GM19351 (cell line): Measurements from ENCODE around the gene CCDC92.

Experiments
- ATAC-seq: cut with Tn5 transposase; IDR thresholded peaks from one replicate; pipeline ENCODE4 v1.9.1; 2021; ENCODE audit warnings: mild to moderate bottlenecking, moderate library complexity; ENCODE audit not compliant: unreplicated experiment

The CCDC92 gene

DNA sequence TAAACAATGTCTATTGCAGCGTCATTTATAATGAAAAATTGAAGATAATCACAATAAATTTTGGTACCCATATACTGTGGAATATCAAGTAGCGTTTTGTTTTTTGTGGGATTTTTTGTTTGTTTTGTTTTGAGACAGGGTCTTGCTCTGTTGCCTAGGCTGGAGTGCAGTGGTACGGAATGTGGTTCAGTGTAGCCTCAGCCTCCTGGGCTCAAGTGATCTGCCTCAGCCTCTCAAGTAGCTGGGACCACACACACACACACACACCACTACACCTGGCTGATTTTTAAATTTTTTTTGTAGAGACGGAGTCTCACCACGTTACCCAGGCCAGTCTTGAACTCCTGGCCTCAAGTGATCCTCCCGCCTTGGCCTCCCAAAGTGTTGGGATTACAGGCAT lies 6.9 kb upstream of the CCDC92 start:
- ATAC-seq = no peak

DNA sequence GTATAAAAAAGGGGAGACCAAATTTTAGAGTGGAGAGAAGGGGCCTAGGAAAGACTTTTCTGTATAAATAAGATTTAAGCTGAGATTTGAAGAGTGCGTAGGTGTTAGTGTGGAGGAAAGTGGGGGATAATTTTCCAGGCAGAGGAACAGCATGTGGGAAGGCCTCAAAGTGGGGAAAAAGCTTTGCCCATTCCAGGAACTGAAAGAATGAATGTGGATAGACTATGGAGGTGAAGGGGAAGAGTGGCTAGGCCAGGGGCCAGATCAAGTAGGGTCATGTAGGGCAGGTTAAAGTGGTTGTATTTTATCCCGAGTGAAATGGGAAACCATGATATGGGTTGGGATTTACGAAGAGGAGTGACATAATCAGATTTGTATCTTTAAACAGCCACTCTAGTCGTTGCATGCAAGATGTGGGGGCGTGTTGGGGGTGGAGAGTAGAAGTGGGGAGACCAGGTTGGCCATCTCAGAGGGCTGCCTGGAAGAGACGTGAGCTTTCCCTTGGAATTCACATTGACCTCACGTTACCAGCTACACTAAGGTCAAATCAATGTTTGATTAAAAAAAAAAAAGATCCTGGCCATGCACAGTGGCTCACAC lies 3.7 kb upstream of the CCDC92 start:
- ATAC-seq = no peak

DNA sequence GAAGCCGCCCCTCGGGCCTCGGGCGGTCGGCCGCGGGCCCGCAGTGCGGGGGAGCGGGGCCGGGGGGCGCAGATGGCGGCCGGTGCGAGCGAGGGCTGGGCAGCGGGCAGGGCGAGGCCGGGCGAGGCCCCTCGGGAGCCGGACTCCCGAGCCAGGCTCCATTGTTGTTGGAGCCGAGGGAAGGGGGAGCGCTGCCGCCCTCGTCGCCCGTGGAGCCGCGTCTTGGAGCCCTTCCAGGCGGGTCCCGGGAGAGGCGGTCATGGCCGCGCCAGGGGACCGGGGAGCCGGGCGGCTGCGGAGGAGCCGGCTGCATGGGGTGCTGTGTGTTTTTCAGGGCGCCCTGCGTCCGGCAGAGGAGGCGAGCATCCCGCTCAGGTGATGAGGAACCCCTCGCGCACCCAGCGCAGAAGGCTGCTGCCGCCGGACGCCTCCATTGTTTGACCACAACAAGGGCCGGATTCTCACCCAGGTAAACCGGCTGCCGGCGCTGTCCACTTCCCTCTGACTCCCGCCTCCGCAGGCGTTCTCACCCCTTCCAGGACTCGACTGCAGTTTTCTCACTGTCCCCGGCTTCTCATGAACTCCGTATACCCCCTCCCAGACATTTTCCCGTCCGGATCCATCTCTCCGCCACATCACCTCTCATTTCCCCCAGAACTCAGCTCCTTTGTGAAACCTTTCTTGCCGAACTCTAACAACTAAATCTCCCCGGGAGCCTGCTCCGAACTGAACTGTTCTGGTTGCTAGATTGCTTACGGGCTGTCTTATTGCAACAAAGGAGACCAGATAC lies 1.1 kb upstream of the CCDC92 start:
- ATAC-seq = peak; percentile 21

DNA sequence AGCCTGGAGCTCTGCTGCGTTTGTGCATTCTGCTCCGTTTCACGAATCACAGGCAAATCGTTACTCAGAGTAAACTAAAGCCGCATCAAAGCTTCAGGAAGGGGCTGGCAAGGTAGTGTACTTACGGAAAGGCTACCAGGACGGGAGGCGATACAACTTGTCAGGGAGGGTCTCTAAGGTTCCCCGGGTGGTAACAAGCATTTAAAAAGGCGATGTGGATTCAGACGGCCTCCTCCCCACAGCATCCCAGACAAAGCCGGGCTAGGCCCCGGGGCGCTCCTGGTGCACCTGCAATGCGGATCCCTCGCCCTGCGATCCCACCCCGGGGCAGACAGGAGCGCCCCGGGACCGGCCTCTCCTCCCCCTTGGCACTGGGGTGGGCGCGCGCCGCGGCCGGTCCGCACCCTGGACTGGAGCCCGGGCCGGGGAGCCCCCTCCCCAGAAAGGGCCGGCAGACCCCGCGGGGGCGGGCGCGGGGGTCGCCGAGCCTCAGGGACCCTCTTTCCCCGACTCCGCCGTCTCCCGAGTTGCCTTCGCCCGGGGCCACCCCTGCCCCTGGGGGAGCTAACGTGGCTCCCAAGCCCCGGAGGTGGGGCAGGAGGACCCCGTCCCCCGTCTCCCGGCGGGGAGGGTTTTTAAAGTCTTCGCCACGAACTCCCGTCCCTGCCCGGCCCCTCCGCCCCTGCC lies 718 bp downstream of the CCDC92 start:
- ATAC-seq = no peak

DNA sequence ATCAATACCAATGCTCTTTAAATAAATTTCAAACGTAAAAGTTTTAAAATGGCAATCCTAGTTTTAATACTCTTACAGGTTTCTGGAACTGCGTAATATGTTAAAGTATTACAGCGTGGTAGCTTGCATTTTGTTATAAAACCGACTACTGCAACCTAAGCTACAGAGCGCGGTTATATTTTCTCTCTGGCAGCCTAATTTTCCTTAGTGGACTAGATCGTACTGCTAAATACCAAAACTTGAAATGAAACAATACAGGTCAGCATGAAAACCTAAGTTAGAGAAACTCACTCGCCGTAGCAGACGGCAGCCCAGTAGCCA lies 1.2 kb downstream of the CCDC92 start:
- no peak for ATAC-seq

DNA sequence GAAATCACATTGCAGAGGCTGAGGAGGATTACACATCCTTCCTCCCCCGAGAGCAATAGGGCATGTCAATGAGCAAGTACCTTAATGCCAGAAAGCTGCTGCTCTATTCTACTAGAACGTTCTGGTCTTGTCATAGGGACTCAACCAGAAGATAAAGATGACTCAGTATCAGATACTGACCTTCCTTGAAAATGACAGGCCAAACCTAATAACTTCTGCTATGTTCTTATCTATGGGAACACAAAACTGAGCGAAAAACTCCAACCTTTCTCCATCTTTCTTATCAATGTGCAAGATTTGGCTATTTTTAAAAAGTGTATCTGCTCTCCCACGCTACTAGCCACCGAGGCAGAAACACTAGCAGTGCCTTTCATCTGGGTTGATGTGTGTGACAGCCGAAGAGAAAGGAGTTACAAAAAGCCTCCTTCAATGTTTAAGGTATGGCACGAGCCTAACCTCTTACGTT lies 5.5 kb downstream of the CCDC92 start:
- ATAC-seq = no peak

DNA sequence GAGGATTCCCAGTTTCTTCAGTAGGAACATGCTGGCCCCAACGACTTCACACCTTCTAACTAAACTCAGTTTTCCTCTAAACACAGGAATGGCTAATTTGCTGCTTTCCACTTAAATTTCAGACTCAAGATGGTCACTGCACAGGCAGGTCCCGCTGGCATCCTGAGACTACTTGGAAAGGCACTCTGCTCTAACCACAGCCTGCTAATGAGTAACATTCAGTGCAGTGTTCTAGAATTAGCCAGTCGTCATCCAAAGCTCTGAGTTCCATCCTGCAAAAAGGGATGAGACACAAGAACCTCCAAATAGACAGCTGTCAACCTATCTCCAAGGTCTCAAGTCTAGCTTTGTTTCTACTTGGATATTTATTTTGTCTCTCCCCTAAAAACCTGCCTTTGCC lies 6.0 kb downstream of the CCDC92 start:
- no peak for ATAC-seq

DNA sequence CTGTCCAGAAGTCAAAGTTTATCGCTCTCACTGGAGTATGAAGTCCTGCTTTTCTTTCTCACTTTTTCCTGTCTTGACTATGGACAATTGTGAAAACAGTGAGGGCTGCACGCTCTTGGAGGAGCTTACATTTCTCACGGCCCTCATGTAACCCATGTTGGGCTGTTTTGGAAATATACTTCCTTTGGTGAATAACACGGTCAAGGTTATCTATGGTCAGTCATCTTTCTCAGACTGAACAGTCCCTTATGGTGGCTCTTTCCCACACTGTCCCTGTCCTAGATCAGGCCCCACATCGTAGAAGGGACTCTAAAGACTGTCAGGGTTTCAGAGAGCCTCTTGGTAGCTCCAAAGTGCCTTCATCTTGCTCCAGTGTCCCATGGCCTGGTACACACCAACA lies 7.2 kb downstream of the CCDC92 start:
- ATAC-seq = no peak

DNA sequence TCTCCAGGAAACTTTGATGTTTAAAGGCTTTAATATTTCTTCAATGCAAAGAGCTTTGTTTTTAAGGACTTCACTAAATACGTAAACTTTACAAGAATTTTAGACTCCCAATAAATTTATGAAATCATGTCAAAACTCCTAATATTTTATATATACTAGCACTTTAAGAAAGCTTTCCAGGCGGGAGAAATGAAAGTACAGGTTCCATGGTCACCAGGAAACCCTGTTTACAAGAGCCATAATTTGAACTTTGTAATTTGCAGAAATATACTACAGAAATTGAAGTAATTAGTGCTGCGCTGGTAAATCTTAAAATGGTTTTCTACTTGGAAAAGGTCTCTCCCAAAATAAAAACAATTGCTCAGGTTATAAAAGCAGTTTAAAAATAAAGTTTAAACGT lies 8.8 kb downstream of the CCDC92 start:
- ATAC-seq = no peak

DNA sequence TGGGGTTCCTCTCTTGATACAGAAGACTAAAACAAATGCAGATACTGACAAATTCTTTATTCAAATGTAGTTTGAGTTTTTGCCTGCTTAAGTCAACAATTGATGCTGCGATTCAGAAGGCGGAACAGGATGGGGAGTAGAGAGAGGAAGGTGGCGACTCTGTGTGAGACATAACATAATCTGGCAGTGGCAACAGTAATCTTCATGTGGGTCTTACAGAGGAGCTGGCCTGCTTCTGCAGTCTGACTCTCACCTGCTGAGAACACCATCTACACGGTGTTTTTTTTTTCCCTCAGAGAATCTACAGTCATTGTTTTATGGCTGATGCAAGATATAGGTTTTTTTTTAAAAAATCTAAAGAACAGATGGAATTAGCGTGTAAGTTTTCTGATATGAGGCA lies 10.1 kb downstream of the CCDC92 start:
- no peak for ATAC-seq

DNA sequence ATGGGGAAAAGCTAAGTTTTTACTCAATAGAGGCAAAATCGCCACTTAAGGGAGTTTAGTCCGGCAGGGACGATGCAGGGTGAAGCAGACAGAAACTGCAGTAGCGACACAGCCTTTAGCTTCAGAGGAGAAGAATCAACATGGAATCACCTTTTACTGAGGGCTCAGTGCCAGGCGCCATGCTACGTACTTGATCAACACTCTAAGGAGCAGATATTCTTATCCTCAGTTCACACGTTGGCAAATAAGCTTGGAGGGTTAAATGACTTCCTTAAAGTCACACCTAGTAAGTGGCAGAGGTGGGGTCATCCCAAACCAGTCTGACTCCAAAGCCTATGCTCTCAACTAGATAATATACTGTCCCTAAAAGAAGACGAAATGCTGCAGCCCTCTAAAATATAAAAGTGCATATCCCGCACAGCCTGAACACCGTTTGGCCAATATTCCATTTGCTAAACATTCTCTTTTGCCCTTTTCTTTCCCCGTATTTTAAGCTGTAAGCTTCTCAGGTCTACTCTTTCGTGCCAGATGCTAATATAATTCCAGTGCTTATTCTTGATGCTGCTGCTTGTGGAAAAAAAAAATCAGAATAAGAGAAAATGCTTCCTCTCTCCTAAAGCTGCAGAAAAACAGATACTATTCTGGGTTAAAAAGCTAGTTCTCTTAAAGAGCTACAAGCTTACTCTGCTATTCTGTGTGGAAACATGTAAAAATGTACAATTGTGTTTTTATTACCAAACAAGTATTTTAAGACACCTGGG lies 10.9 kb downstream of the CCDC92 start:
- no peak for ATAC-seq

DNA sequence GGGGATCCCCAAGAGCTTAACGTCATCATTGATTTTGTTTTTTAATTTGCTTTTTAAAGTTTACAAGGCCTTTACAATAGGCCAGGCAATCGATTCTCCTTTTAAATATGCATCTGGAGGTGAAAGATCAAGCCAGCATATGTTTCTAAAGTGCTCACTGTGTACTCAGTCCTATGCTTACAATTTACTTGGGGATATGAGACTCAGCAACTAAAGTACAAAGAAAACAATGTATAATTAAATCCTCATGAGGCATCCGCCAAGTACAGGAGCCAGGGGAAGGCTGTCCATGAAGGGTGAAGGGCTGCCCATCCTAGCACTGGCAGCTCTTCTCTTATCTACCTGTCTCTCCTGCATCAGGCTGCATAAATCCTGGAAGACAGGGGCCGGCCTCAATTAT lies 11.8 kb downstream of the CCDC92 start:
- ATAC-seq = no peak

DNA sequence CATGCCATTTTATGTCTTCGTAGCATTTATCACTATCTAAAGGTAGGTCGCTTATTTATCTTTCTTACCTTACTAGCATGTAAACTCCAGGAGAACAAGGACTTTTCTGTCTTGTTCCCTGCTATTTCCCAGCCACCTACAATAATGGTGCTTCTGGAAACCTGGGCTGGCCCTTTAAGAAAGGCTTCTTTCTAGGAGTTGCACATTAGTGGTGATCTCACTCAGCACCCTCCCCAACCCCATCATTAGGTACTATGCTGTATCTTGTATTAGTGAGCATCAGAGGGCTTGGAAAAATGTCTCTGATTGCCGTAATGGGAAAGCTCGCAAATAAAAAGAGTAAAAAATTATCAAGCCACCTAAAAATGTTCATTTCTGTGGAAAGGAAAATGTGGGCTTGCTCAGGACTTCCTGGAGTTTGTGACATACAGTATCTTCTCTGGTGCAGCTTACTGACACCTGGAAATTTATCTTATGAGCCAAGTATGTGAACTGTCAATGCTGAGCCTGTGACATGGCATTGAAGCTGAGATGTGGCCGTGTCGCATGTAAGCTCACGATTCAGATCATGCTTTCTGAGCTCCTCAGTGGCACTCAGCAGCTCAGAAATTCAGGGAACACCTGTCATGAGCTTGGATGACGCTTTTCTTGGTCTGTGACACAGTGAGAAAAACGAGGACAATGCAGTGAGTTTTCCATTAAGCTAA lies 12.4 kb downstream of the CCDC92 start:
- no peak for ATAC-seq

DNA sequence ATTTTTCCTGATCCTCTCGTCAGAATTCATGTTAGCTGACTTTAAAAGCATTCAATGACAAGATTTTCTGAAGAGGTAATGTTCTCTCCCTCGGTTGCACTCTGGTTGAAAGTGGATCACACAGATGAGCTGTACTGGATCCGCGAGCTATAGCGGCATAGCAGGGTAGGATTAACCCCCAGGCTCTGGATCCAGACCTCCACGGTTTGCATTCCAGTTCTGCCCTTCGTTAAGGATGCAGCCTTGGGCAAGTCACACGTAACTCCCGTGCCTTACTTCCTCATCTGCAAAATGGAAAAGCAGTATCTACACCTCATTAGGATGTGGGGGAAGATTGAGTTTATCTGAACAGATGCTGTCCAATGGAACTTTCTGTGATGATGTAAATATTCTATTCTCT lies 13.8 kb downstream of the CCDC92 start:
- ATAC-seq = no peak

DNA sequence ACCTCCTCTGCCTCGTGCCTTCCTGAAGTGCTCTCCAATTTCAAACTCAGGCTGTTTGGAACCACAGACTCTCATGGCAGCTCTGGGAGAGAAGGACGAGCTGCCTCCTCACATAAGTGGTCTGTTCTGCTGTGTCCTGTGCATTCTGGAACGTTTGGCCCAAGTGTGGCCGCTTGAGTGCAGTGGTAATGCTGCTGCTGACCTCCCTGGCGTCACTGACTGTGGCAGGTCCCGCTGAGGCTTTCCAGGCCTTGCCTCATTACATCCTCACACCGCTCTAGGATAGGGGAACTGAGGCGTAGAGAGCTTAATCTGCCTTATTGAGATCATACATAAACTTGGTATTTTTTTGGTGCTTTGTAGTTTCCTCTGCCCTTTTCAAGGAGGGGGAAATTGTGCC lies 14.2 kb downstream of the CCDC92 start:
- ATAC-seq = no peak

DNA sequence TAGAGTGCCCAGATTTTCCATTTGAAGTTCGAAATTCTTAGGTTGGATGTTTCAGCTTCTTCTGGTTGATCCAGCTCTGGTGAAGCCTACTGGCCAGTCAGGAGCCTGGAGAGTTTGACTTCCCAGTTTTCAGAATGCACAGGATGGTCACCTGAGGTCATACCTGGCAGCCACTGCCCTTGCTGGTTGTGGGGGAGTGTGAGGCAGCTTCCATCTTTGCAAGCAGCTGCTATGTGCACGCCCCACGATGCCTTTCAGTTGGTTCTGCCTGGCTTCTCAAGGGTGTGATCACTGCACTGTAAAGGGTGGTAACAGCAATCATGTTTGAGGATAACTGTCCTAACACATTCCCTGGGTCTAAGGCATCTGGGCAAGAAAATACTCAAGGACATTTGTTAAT lies 15.4 kb downstream of the CCDC92 start:
- ATAC-seq = no peak

DNA sequence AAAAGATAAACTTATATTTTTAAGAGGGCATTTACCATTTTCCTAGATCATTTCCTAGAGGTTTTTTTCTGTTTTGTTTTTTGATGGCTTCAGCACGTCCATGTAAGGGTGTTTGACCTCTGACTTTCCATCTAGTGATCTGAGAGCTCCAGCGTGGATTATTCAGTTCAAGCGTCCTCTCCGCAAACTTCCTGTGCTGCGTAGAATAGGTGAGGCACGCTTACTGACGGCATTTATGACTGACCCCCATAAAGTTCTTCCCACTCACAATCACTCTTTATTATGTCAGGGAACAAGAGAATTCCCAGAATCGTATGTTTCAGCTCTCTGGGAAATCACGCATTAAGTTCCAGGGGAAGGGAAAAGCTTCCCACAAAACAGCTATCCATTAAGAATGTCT lies 16.4 kb downstream of the CCDC92 start:
- no peak for ATAC-seq

DNA sequence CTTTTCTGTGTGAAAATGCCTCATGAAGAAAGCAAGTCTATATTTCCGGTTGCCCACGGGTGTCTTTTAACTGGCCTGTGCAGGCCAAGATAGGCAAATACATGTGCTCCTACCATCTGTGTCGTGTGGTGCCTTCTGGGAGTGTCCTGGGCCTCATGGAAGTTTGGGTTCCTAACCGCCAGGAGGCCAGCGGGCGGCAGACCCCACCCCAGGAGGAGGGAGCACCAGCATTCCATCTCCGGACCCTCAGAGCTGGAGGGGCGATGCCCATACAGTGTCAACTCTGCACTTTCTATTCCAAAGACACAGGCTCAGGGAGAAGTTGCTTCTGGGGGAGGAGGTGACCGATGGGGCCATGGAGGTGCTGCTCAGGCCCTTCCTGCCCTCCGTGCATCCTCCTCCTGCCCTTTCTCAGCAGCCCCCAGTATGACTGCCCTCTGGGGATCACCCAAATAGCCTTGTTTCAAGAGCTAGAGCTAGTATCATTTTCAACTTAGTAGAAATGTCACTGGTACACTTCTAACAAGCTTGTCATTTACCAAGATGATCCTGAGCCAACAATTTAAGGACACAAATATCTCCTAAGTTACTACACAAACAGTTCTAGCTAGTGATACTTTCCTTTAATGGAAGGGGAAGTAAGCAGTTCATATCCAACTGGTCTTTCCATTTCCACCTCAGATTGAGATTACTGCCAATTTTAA lies 17.8 kb downstream of the CCDC92 start:
- no peak for ATAC-seq

DNA sequence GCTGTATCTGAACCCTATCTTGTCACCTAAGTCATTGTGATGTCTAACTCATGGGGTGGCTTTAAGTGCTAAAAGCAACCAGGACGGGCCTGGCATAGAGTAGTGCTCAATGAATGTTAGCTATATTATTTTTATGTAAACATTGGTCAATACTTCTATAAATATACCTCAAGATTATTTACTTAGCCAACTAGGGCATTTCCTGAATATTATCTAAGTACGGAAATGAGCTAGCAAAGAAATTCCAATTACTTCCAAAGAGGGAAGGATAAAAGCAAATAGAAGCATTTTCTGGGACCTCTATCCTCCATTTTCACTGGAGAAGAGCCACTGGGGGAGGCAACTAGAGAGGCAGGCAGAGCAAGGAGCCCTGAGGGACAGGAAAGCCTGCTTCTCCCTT lies 20.6 kb downstream of the CCDC92 start:
- ATAC-seq = no peak

DNA sequence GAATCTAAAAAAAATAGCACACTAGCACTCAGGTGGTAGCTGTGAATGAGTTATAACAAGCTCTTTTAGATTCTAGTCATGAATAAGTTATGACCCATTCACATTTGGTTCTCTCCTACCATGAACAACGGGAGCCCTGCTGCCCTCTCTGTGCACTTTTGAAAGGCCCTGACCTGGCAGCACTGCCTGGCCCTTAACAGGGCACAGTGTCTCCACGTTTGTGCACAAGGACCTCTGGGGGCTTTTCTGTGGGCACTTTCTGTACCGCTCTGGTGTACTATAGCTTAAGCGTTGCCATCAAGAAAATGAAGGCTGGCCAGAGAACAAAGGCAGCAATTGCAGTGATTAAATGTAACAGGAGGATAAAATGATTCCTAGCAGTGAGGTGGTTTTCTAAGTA lies 21.2 kb downstream of the CCDC92 start:
- no peak for ATAC-seq
